Measurements from ENCODE around the gene OR2T27. TPM values are rescaled to one million over a fixed set of nuclear protein-coding genes. Genes with fewer than 3 reads are reported as not detected.

Gene OR2T27
- not detected in 2 replicates for total RNA-seq

GRCh38 chr1:248655354-248655753 lies at the start of gene OR2T27:
Gene OR2T27, minus strand, starts transcription at chr1:248655528. Its CDS starts 4,644 bp downstream, at chr1:248650884.

GRCh38 chr1:248702714-248703113 lies 47.4 kb upstream of the OR2T27 start, which contains the start of gene OR14I1:
Gene OR14I1, minus strand, starts transcription at chr1:248702766.

GRCh38 chr1:248645178-248645577 lies 10.2 kb downstream of the OR2T27 start, which contains the start of gene OR2T35:
Gene OR2T35, minus strand, starts transcription at chr1:248645278. Its CDS starts 6,020 bp downstream, at chr1:248639258.

GRCh38 chr1:248634991-248635390 lies 20.3 kb downstream of the OR2T27 start, which contains the start of gene OR2T11:
Gene OR2T11, minus strand, starts transcription at chr1:248635091. Its CDS starts 7,963 bp downstream, at chr1:248627128.

Other genes starting within 250 kb of the OR2T27 start
- not detected in 2 replicates for gene OR2T2, start 209.9 kb downstream of the OR2T27 start, total RNA-seq
- not detected in 2 replicates for gene OR2T3, start 182.2 kb downstream of the OR2T27 start, total RNA-seq
- not detected in 2 replicates for gene OR2T5, start 166.9 kb downstream of the OR2T27 start, total RNA-seq
- gene OR2G6, start 147.5 kb downstream of the OR2T27 start, total RNA-seq: not detected in 2 replicates
- not detected in 2 replicates for gene OR2T29, start 92.8 kb downstream of the OR2T27 start, total RNA-seq
- gene OR2T34, start 80.8 kb downstream of the OR2T27 start, total RNA-seq: not detected in 2 replicates
- gene OR2T10, start 57.8 kb downstream of the OR2T27 start, total RNA-seq: not detected in 2 replicates
- not detected in 2 replicates for gene OR2T11, start 20.4 kb downstream of the OR2T27 start, total RNA-seq
- gene OR2T35, start 10.2 kb downstream of the OR2T27 start, total RNA-seq: not detected in 2 replicates
- not detected in 2 replicates for gene OR14I1, start 47.2 kb upstream of the OR2T27 start, total RNA-seq
- gene LYPD8, start 100.2 kb upstream of the OR2T27 start, total RNA-seq: 0.10 TPM in 1 of 2 replicates, not detected in the other
- gene SH3BP5L, start 170.4 kb upstream of the OR2T27 start, total RNA-seq: 38.1 and 40.5 TPM in 2 replicates
- gene ZNF672, start 182.7 kb upstream of the OR2T27 start, total RNA-seq: 19.6 and 22.9 TPM in 2 replicates
- 12.3 and 28.2 TPM in 2 replicates for gene ZNF692, start 203.6 kb upstream of the OR2T27 start, total RNA-seq